HL-60 (cell line): ENCODE measurements around the gene ALG11.

ENCODE experiments used
- DNase-seq, 2 experiments: peaks; one replicate each; pipeline ENCODE4 v3.0.0-alpha.2; 2010 to 2020; ENCODE audit warnings: low read depth in 1 of 2, low spot score in 1 of 2
- H3K27ac ChIP-seq: fragments of 250-450 bp; sonication (Bioruptor Pico); replicated peaks from 2 replicates; pipeline ENCODE4 v1.5.1; 2020; ENCODE audit warnings: mild to moderate bottlenecking, moderate library complexity
- H3K27me3 ChIP-seq: fragments of 250-450 bp; sonication (Bioruptor Pico); 2 replicates; pipeline ENCODE4 v1.5.1; 2021; ENCODE audit warnings: mild to moderate bottlenecking, moderate library complexity; ENCODE audit not compliant: insufficient read depth, poor library complexity, severe bottlenecking
- H3K4me3 ChIP-seq: replicated peaks from 2 replicates; pipeline ENCODE4 v1.5.1; 2011; ENCODE audit warnings: mild to moderate bottlenecking, control low read depth, low read length; ENCODE audit not compliant: insufficient read depth
- GABPA ChIP-seq: IDR thresholded peaks from 2 replicates; pipeline ENCODE4 v1.6.1; 2012; ENCODE audit warnings: low read depth
- POLR2AphosphoS5 ChIP-seq: IDR thresholded peaks from 2 replicates; pipeline ENCODE4 v1.6.1; 2012; ENCODE audit warnings: low read depth
- REST ChIP-seq: IDR thresholded peaks from 2 replicates; pipeline ENCODE4 v1.6.1; 2012; ENCODE audit warnings: low read depth; ENCODE audit not compliant: insufficient replicate concordance
- SPI1 ChIP-seq: IDR thresholded peaks from 2 replicates; pipeline ENCODE4 v1.6.1; 2012; ENCODE audit warnings: low read depth, mild to moderate bottlenecking, borderline replicate concordance
- TF ChIP-seq, protein P1 (sequence below): IDR thresholded peaks from one replicate; pipeline ENCODE4 v1.5.1; 2011; ENCODE audit warnings: low read length, control low read depth, inconsistent platforms; ENCODE audit not compliant: insufficient read depth

Gene ALG11

GRCh38 chr13:52034616-52035226 lies 22.5 kb downstream of the ALG11 start:
- DNase-seq = no peak
- no peak overlapping the region for H3K4me3 ChIP-seq
- TF ChIP-seq, protein P1, sequence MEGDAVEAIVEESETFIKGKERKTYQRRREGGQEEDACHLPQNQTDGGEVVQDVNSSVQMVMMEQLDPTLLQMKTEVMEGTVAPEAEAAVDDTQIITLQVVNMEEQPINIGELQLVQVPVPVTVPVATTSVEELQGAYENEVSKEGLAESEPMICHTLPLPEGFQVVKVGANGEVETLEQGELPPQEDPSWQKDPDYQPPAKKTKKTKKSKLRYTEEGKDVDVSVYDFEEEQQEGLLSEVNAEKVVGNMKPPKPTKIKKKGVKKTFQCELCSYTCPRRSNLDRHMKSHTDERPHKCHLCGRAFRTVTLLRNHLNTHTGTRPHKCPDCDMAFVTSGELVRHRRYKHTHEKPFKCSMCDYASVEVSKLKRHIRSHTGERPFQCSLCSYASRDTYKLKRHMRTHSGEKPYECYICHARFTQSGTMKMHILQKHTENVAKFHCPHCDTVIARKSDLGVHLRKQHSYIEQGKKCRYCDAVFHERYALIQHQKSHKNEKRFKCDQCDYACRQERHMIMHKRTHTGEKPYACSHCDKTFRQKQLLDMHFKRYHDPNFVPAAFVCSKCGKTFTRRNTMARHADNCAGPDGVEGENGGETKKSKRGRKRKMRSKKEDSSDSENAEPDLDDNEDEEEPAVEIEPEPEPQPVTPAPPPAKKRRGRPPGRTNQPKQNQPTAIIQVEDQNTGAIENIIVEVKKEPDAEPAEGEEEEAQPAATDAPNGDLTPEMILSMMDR = no peak
- no peak for TF ChIP-seq SPI1
- no peak for TF ChIP-seq GABPA
- no peak for TF ChIP-seq REST
- no peak for TF ChIP-seq POLR2AphosphoS5
- H3K27me3 ChIP-seq = no peaks in the 10 kb centered on the region
- H3K27ac ChIP-seq = no peak overlapping the region

DNA sequence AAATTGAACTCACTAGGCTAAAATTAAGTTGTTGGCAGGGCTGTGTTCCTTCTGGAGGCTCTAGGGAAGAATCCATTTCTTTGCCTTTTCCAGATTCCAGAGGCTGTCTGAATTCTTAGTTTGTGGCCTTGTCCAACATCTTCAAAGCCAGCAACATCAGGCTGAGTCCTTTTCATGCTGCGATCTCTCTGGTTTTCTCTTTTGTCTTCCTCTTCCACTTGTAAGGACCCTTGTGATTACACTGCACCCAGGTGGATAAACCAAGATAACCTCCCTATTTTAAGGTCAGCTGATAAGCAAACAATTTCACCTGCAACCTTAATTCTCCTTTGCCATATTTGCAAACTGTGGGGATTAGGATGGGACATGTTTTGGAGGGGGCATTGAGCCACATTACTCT lies 23.8 kb downstream of the ALG11 start:
- no peak for DNase-seq
- no peak overlapping the region for H3K27ac ChIP-seq
- H3K27me3 ChIP-seq = no peaks in the 10 kb centered on the region
- H3K4me3 ChIP-seq = no peak overlapping the region
- TF ChIP-seq REST (no peak), GABPA (no peak), POLR2AphosphoS5 (no peak), SPI1 (no peak)
- TF ChIP-seq, protein P1 = no peak

DNA sequence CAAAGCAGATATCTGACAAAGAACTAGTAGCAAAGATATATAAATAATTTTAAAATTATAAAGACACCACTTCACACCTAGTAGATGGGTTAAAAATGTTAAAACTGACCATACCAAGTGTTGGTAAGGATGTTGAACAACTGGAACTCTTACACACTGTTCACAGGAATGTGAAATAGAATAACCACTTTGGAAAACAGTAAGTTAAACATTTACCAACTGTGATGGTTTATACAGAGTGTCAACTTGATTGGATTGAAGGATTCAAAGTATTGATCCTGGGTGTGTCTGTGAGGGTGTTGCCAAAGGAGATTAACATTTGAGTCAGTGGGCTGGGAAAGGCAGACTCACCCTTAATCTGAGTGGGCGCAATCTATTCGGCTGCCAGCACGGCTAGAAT lies 31.5 kb downstream of the ALG11 start:
- Histone ChIP-seq H3K27ac (no peak overlapping the region), H3K27me3 (no peaks in the 10 kb centered on the region), H3K4me3 (no peak overlapping the region)
- DNase-seq = no peak
- TF ChIP-seq, protein P1 = no peak

DNA sequence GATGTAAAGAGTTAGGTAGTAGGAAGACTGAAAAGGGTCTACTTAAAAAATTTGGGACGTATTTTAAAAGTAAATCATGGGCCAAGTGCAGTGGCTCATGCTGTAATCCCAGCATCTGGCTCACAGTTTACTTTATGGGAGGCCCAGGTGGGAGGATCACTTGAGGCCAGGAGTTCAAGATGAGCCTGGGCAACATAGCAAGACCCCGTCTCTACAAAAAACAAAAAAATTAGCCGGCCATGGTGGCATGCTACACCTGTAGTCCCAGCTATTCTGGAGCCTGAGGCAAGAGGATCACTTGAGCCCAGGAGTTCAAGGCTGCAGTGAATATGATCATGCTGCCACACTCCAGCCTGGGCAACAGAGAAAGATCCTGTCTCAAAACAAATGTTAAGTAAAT lies 35.3 kb downstream of the ALG11 start:
- no peak overlapping the region for H3K4me3 ChIP-seq
- TF ChIP-seq REST = no peak
- no peak for TF ChIP-seq POLR2AphosphoS5
- no peak for TF ChIP-seq GABPA
- TF ChIP-seq, protein P1 = no peak
- no peak for TF ChIP-seq SPI1
- no peak for DNase-seq
- no peaks in the 10 kb centered on the region for H3K27me3 ChIP-seq
- H3K27ac ChIP-seq = no peak overlapping the region
